ENCODE measurements around the gene SLC25A18. TPM values are rescaled to one million over a fixed set of nuclear protein-coding genes. Genes with fewer than 3 reads are reported as not detected.
"Not testable (repeated sequence)": the region's sequence is repeated elsewhere in the genome, so short reads cannot be mapped to it uniquely, and the experiment has no call there.

SLC25A18 gene
- total RNA-seq, 2 experiments from 2014 or later, result not detected

GRCh38 chr22:17613280-17613679 is 50.0 kb downstream of the SLC25A18 start:
- Mint-ChIP-seq H3K27ac (no peak overlapping the region), H3K9me3 (no peaks in the 10 kb centered on the region), H3K27me3 (no peaks in the 10 kb centered on the region), H3K4me1 (peaks cover 6% of the 10 kb centered on the region), H3K4me3 (no peak overlapping the region), H3K36me3 (peaks cover 11% of the 10 kb centered on the region)
- DNase-seq, result no peak

GRCh38 chr22:17627961-17628405 is 64.7 kb downstream of the SLC25A18 start:
- peak overlapping the region; percentile 98 for H3K4me3 Mint-ChIP-seq
- no peaks in the 10 kb centered on the region for H3K27me3 Mint-ChIP-seq
- DNase-seq, result no peak
- peaks cover 17% of the 10 kb centered on the region for H3K4me1 Mint-ChIP-seq
- no peaks in the 10 kb centered on the region for H3K9me3 Mint-ChIP-seq
- H3K36me3 Mint-ChIP-seq, result peaks cover 3% of the 10 kb centered on the region
- H3K27ac Mint-ChIP-seq, result peak overlapping the region; percentile 96

DNA sequence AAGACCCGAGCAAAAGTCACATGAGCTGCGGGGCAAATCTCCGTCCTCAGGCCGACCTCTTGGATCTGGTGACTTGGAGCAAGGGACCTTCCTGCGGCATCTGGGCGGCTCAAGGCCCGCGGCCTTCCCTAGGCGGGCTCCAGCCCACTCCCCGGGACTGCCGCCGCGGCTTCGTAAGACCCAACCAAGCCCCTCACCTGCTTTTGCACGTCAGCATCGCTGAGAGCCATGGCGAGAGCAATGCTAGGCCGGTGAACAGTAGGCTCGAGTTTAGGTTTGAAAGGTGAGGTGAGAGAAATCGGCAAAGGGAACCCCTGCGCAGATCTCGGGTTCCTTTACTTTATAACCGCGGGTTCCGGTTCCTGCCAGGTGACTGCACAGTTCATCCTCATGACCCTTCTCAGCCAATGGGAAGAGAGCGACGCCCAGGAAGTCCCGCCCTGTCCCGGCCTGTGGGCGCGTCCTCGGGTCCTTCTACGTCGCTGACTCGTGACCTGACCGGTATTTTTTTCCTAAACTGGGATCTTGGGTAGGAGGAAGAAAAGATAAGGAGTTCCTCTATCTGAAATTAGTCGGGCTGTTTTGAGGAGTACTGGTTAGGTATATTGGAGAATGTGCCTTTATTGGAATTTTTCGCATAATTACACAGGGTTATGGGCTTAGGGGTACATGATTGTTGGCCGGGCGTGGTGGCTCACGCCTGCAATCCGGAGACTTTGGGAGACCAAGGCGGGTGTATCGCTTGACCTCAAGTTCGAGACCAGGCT is 65.3 kb downstream of the SLC25A18 start, which contains the start of gene ATP6V1E1:
Gene ATP6V1E1, minus strand, starts transcription at position 344 of the 767 bp plus-strand sequence. Its CDS starts 114 bp downstream, at position 230.
- H3K9me3 Mint-ChIP-seq, result no peaks in the 10 kb centered on the region
- H3K4me1 Mint-ChIP-seq, result peaks cover 17% of the 10 kb centered on the region
- peak; percentile 94 for DNase-seq
- H3K27me3 Mint-ChIP-seq, result no peaks in the 10 kb centered on the region
- H3K27ac Mint-ChIP-seq, result peak within 1 kb of the TSS; percentile 96
- peaks cover 3% of the 10 kb centered on the region for H3K36me3 Mint-ChIP-seq
- H3K4me3 Mint-ChIP-seq, result peak within 1 kb of the TSS; percentile 98

DNA sequence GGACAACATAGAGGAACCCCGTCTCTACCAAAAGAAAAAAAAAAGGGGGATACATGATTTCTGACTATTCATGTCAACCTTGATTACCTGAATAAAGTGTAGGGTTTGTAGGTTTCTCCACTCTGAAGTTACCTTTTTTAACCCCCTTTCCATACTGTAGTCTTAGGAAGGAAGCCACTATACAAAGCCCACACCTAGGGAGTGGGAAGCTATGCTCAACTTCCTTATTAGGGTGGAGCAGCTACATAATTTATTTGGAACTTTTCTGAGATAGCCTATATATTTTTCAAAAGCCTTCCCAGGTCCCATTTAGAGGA is 65.8 kb downstream of the SLC25A18 start:
- peaks cover 13% of the 10 kb centered on the region for H3K4me1 Mint-ChIP-seq
- H3K36me3 Mint-ChIP-seq, result peaks cover 3% of the 10 kb centered on the region
- no peaks in the 10 kb centered on the region for H3K9me3 Mint-ChIP-seq
- H3K27me3 Mint-ChIP-seq, result no peaks in the 10 kb centered on the region
- no peak for DNase-seq
- peak overlapping the region; percentile 98 for H3K4me3 Mint-ChIP-seq
- H3K27ac Mint-ChIP-seq, result peak overlapping the region; percentile 96

- Mint-ChIP-seq H3K4me3 (peak overlapping the region; percentile 98), H3K4me1 (peaks cover 13% of the 10 kb centered on the region), H3K9me3 (no peaks in the 10 kb centered on the region), H3K36me3 (peaks cover 3% of the 10 kb centered on the region), H3K27ac (no peak overlapping the region), H3K27me3 (no peaks in the 10 kb centered on the region)
- DNase-seq, result no peak
Measured at GRCh38 chr22:17629641-17630040, 66.3 kb downstream of the SLC25A18 start.

DNA sequence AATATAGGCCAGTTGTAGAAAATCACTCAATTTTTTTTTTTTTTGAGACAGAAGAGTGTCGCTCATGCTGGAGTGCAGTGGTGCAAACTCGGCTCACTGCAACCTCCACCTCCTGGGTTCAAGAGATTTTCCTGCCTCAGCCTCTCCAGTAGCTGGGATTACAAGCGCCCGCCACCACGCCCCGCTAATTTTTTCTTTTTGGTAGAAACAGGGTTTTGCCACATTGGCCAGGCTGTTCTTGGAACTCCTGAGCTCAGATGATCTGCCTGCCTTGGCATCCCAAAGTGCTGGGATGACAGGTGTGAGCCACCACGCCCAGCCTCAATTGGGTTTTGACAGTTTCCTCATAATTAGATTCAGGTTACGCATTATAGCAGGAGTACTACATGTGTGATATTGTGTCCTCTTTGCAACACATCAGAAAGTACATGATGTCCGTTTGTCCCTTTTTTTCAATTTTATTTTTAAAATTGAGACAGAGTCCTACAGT is 67.8 kb downstream of the SLC25A18 start:
- peaks cover 5% of the 10 kb centered on the region for H3K4me1 Mint-ChIP-seq
- H3K4me3 Mint-ChIP-seq, result no peak overlapping the region
- peaks cover 3% of the 10 kb centered on the region for H3K36me3 Mint-ChIP-seq
- H3K27me3 Mint-ChIP-seq, result no peaks in the 10 kb centered on the region
- DNase-seq, result no peak
- no peaks in the 10 kb centered on the region for H3K9me3 Mint-ChIP-seq
- H3K27ac Mint-ChIP-seq, result no peak overlapping the region

DNA sequence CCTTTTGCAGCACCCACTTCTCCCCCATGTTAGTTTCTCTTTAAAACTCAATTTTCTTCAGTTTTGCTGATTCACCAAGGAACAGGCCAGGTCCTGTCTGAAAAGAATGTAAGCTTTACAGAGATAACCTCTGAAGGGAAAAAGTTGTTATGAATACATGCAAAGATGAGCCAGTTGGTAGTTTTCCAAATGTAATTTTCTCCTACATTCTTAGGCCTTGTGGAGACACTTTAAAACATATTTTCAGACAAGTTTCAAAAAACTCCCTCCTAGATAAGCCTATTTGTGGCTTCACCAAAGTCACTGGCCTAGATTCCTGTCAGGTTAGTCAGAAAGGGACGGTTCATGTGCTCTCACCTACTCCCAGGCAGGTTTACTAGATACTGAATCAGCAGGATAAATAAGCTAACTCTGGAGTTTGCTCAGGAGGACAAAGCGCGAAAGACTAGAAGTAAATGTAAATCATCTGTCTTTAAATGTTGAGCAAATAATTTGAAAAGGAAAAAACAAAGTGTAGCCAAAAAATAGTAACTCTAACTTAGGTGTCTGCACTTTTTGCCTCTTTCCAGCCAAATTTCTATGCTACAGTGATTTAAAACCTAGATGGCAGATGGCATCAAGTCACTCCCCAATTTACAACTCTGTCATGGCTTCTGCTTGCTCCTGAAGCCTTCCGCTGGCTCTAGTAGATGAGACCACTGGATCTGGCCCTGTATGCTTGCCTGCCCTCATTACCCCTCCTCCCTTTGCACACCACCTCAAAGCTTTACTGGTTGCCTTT is 70.1 kb downstream of the SLC25A18 start:
- Mint-ChIP-seq H3K4me3 (no peak overlapping the region), H3K27ac (no peak overlapping the region), H3K9me3 (no peaks in the 10 kb centered on the region), H3K4me1 (peaks cover 11% of the 10 kb centered on the region), H3K36me3 (no peaks in the 10 kb centered on the region), H3K27me3 (no peaks in the 10 kb centered on the region)
- no peak for DNase-seq

- no peak for DNase-seq
- Mint-ChIP-seq H3K36me3 (no peaks in the 10 kb centered on the region), H3K4me3 (no peak overlapping the region), H3K9me3 (no peaks in the 10 kb centered on the region), H3K4me1 (peaks cover 11% of the 10 kb centered on the region), H3K27me3 (no peaks in the 10 kb centered on the region), H3K27ac (no peak overlapping the region)
Measured at GRCh38 chr22:17633998-17634323, 70.7 kb downstream of the SLC25A18 start.

DNA sequence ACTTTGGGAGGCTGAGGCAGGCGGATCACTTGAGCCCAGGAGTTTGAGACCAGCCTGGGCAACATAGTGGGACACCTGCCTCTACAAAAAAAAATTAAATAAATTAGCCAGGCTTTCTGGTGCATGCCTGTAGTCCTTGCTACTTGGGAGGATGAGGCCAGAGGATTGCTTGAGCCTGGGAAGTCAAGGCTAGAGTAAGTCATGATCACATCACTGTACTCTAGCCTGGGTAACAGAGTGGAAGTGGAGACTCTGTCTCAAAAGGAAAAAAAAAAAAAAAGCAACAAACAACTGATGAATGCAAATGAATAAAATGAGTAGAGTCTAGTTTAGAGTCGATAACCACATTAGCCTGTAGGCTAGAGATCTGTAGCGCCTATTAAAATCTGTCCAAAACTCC is 71.4 kb downstream of the SLC25A18 start:
- Mint-ChIP-seq H3K9me3 (no peaks in the 10 kb centered on the region), H3K27ac (no peak overlapping the region), H3K4me1 (peaks cover 9% of the 10 kb centered on the region), H3K4me3 (no peak overlapping the region), H3K36me3 (peaks cover 6% of the 10 kb centered on the region), H3K27me3 (no peaks in the 10 kb centered on the region)
- no peak for DNase-seq

GRCh38 chr22:17636850-17637249 is 73.6 kb downstream of the SLC25A18 start:
- not testable (repeated sequence) for H3K4me3 Mint-ChIP-seq, H3K27ac Mint-ChIP-seq

DNA sequence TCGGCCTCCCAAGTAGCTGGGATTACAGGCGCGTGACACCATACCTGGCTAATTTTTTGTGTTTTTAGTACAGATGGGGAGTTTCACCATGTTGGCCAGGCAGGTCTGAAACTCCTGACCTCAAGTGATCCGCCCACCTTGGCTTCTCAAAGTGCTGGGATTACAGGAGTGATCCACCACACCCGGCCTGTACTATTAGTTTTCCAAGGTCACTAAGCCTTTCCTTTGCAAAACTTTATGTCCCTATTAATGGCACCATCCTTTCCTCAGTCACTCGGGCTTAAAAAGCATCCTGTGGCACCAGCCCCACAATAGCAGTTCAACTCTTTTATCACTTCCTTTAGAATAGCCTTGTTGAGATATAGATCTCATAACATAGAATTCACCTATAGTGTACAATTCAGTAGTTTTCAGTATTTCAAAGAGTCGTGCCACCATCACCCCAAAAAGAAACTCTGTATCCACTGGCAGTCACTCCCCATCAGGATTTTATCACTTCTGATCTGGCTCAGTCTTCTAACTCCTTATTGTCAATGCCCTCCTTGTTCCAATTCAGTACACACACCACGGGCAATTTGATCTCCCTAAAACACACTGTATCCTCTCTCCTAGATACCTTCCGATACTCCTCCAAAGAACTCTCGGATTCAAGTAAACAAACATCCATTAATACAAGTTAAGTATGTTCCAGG is 74.3 kb downstream of the SLC25A18 start:
- H3K9me3 Mint-ChIP-seq, result no peaks in the 10 kb centered on the region
- peaks cover 17% of the 10 kb centered on the region for H3K4me1 Mint-ChIP-seq
- H3K36me3 Mint-ChIP-seq, result peaks cover 19% of the 10 kb centered on the region
- no peak for DNase-seq
- H3K27me3 Mint-ChIP-seq, result no peaks in the 10 kb centered on the region
- H3K27ac Mint-ChIP-seq, result peak overlapping the region; percentile 94
- peak overlapping the region; percentile 87 for H3K4me3 Mint-ChIP-seq

More at GRCh38 chr22:17636850-17637249, 73.6 kb downstream of the SLC25A18 start:
- not testable (repeated sequence) for H3K27me3 Mint-ChIP-seq, H3K9me3 Mint-ChIP-seq, DNase-seq
- Mint-ChIP-seq H3K4me1 (peaks cover 17% of the 10 kb centered on the region), H3K36me3 (peaks cover 15% of the 10 kb centered on the region)

GRCh38 chr22:17638182-17638431 is 74.8 kb downstream of the SLC25A18 start:
- no peak for DNase-seq
- no peaks in the 10 kb centered on the region for H3K9me3 Mint-ChIP-seq

GRCh38 chr22:17638432-17639246 is 75.3 kb downstream of the SLC25A18 start, which contains the start of gene BCL2L13:
TSS of gene BCL2L13 (plus strand) at chr22:17638757. CDS start at chr22:17655712, 16,955 bp downstream.
- no peaks in the 10 kb centered on the region for H3K9me3 Mint-ChIP-seq
- peak within 1 kb of the TSS; percentile 94 for H3K27ac Mint-ChIP-seq
- peaks cover 17% of the 10 kb centered on the region for H3K4me1 Mint-ChIP-seq
- no peaks in the 10 kb centered on the region for H3K27me3 Mint-ChIP-seq
- DNase-seq, result peak; percentile 91
- H3K36me3 Mint-ChIP-seq, result peaks cover 24% of the 10 kb centered on the region
- peak within 1 kb of the TSS; percentile 87 for H3K4me3 Mint-ChIP-seq

More at GRCh38 chr22:17638182-17638431, 74.8 kb downstream of the SLC25A18 start:
- Mint-ChIP-seq H3K4me3 (peak overlapping the region; percentile 87), H3K36me3 (peaks cover 24% of the 10 kb centered on the region), H3K4me1 (peaks cover 17% of the 10 kb centered on the region), H3K27ac (peak overlapping the region; percentile 94), H3K27me3 (no peaks in the 10 kb centered on the region)

GRCh38 chr22:17639247-17639741 is 76.0 kb downstream of the SLC25A18 start:
- H3K27me3 Mint-ChIP-seq, result no peaks in the 10 kb centered on the region
- peaks cover 17% of the 10 kb centered on the region for H3K4me1 Mint-ChIP-seq
- no peaks in the 10 kb centered on the region for H3K9me3 Mint-ChIP-seq
- H3K27ac Mint-ChIP-seq, result peak overlapping the region; percentile 94
- peak overlapping the region; percentile 87 for H3K4me3 Mint-ChIP-seq
- H3K36me3 Mint-ChIP-seq, result peaks cover 24% of the 10 kb centered on the region
- no peak for DNase-seq
